HG02943 (cell line): ENCODE results near the gene PRKACA.

Experiments
- ATAC-seq: cut with Tn5 transposase; IDR thresholded peaks from one replicate; pipeline ENCODE4 v1.9.1; 2021; ENCODE audit warnings: mild to moderate bottlenecking, low read depth, moderate library complexity; ENCODE audit not compliant: unreplicated experiment

Gene PRKACA

GRCh38 chr19:14097532-14098151 lies 19.9 kb downstream of the PRKACA start:
- ATAC-seq = no peak

GRCh38 chr19:14096272-14096992 lies 21.1 kb downstream of the PRKACA start:
- ATAC-seq = no peak

- ATAC-seq = no peak
These were observed 22.7 kb downstream of the PRKACA start for GRCh38 chr19:14094854-14095253.

GRCh38 chr19:14093117-14093823 lies 24.3 kb downstream of the PRKACA start:
- no peak for ATAC-seq

GRCh38 chr19:14091813-14092462 lies 25.6 kb downstream of the PRKACA start:
- ATAC-seq = no peak

- ATAC-seq = no peak
These were observed 26.3 kb downstream of the PRKACA start for GRCh38 chr19:14091081-14091812.

- no peak for ATAC-seq
These were observed 27.0 kb downstream of the PRKACA start, which contains the start of gene SAMD1 for GRCh38 chr19:14090509-14091080. Gene SAMD1 (minus strand): TSS chr19:14090751.

- ATAC-seq = no peak
These were observed 27.7 kb downstream of the PRKACA start for GRCh38 chr19:14089662-14090508.

- ATAC-seq = no peak
These were observed 28.2 kb downstream of the PRKACA start for GRCh38 chr19:14089412-14089661.

GRCh38 chr19:14088634-14089411 lies 28.7 kb downstream of the PRKACA start:
- ATAC-seq = no peak

GRCh38 chr19:14086098-14086497 lies 31.5 kb downstream of the PRKACA start:
- ATAC-seq = no peak

- ATAC-seq = no peak
These were observed 32.1 kb downstream of the PRKACA start, which contains the start of gene C19orf67 for GRCh38 chr19:14085309-14085995. Gene C19orf67 (minus strand): TSS chr19:14085783. CDS start chr19:14085627, 156 bp downstream.

- no peak for ATAC-seq
These were observed 34.9 kb downstream of the PRKACA start for GRCh38 chr19:14082675-14082960.

GRCh38 chr19:14081797-14082674 lies 35.5 kb downstream of the PRKACA start:
- ATAC-seq = peak; percentile 11

- ATAC-seq = peak; percentile 80
These were observed 36.4 kb downstream of the PRKACA start for GRCh38 chr19:14080887-14081796.

- ATAC-seq = no peak
These were observed 39.2 kb downstream of the PRKACA start for GRCh38 chr19:14078411-14078810.
